ENCODE results near the gene ZNF554.

The ZNF554 gene

GRCh38 chr19:2841855-2842574 lies 22.3 kb downstream of the ZNF554 start:
- Histone ChIP-seq H3K4me3 (ENCODE audit: low read length) (peak overlapping the region; percentile 84), H3K27me3 (ENCODE audit: low read depth, low read length) (no peaks in the 10 kb centered on the region), H3K4me1 (ENCODE audit: low read length) (peaks cover 9% of the 10 kb centered on the region), H3K9ac (ENCODE audit: low read length) (peak overlapping the region; percentile 75), H2AFZ (ENCODE audit: low read depth, low read length) (peak overlapping the region; percentile 4; the same call in 1 of the 2 replicates), H4K20me1 (ENCODE audit: insufficient read depth, low read length) (no peaks in the 10 kb centered on the region), H3K9me3 (ENCODE audit: insufficient read depth, low read length) (peaks cover 3% of the 10 kb centered on the region; the same call in 1 of the 2 replicates), H3K27ac (ENCODE audit: low read length) (0 out of 2 replicates have a peak overlapping the region, but pooled peaks have one; percentile 2), H3K36me3 (replicated peaks; ENCODE audit: low read depth, low read length) (peaks cover 22% of the 10 kb centered on the region), H3K79me2 (ENCODE audit: low read length) (peaks cover 9% of the 10 kb centered on the region), H3K4me2 (ENCODE audit: low read length) (peak overlapping the region; percentile 99)
- no peak for TF ChIP-seq EZH2phosphoT487 (IDR thresholded peaks at IDR 0.05; ENCODE audit: low read depth)
- no peak for TF ChIP-seq CTCF (IDR thresholded peaks at IDR 0.05; ENCODE audit: low read depth, low read length)

- Histone ChIP-seq H3K4me1 (ENCODE audit: low read length) (peaks cover 9% of the 10 kb centered on the region), H3K4me2 (ENCODE audit: low read length) (no peak overlapping the region), H3K27me3 (ENCODE audit: low read depth, low read length) (no peaks in the 10 kb centered on the region), H3K9me3 (ENCODE audit: insufficient read depth, low read length) (peaks cover 16% of the 10 kb centered on the region), H3K9ac (ENCODE audit: low read length) (no peak overlapping the region), H3K79me2 (ENCODE audit: low read length) (peaks cover 9% of the 10 kb centered on the region), H3K27ac (ENCODE audit: low read length) (no peak overlapping the region), H3K36me3 (replicated peaks; ENCODE audit: low read depth, low read length) (peaks cover 39% of the 10 kb centered on the region), H4K20me1 (ENCODE audit: insufficient read depth, low read length) (no peaks in the 10 kb centered on the region), H2AFZ (ENCODE audit: low read depth, low read length) (no peak overlapping the region), H3K4me3 (ENCODE audit: low read length) (no peak overlapping the region)
- TF ChIP-seq CTCF (IDR thresholded peaks at IDR 0.05; ENCODE audit: low read depth, low read length) (no peak), EZH2phosphoT487 (IDR thresholded peaks at IDR 0.05; ENCODE audit: low read depth) (no peak)
Observed at GRCh38 chr19:2845107-2845506, 25.4 kb downstream of the ZNF554 start.

GRCh38 chr19:2846180-2846894 lies 26.7 kb downstream of the ZNF554 start:
- H3K4me2 ChIP-seq (ENCODE audit: low read length), result no peak overlapping the region
- H4K20me1 ChIP-seq (ENCODE audit: insufficient read depth, low read length), result no peaks in the 10 kb centered on the region
- no peak overlapping the region for H3K4me3 ChIP-seq (ENCODE audit: low read length)
- no peaks in the 10 kb centered on the region for H3K27me3 ChIP-seq (ENCODE audit: low read depth, low read length)
- TF ChIP-seq CTCF (IDR thresholded peaks at IDR 0.05; ENCODE audit: low read depth, low read length) (no peak), EZH2phosphoT487 (IDR thresholded peaks at IDR 0.05; ENCODE audit: low read depth) (no peak)
- H2AFZ ChIP-seq (ENCODE audit: low read depth, low read length), result no peak overlapping the region
- peaks cover 9% of the 10 kb centered on the region for H3K4me1 ChIP-seq (ENCODE audit: low read length)
- H3K9ac ChIP-seq (ENCODE audit: low read length), result no peak overlapping the region
- peaks cover 9% of the 10 kb centered on the region for H3K79me2 ChIP-seq (ENCODE audit: low read length)
- H3K27ac ChIP-seq (ENCODE audit: low read length), result no peak overlapping the region
- peaks cover 50% of the 10 kb centered on the region for H3K36me3 ChIP-seq (replicated peaks; ENCODE audit: low read depth, low read length)
- peaks cover 23% of the 10 kb centered on the region for H3K9me3 ChIP-seq (ENCODE audit: insufficient read depth, low read length)

GRCh38 chr19:2847507-2847906 lies 27.8 kb downstream of the ZNF554 start:
- Histone ChIP-seq H2AFZ (ENCODE audit: low read depth, low read length) (no peak overlapping the region), H3K4me1 (ENCODE audit: low read length) (peaks cover 3% of the 10 kb centered on the region), H3K27me3 (ENCODE audit: low read depth, low read length) (no peaks in the 10 kb centered on the region), H3K4me2 (ENCODE audit: low read length) (no peak overlapping the region), H3K4me3 (ENCODE audit: low read length) (no peak overlapping the region), H3K27ac (ENCODE audit: low read length) (no peak overlapping the region), H3K79me2 (ENCODE audit: low read length) (peaks cover 1% of the 10 kb centered on the region), H3K9me3 (ENCODE audit: insufficient read depth, low read length) (peaks cover 27% of the 10 kb centered on the region), H4K20me1 (ENCODE audit: insufficient read depth, low read length) (no peaks in the 10 kb centered on the region), H3K9ac (ENCODE audit: low read length) (no peak overlapping the region), H3K36me3 (replicated peaks; ENCODE audit: low read depth, low read length) (peaks cover 61% of the 10 kb centered on the region)
- TF ChIP-seq EZH2phosphoT487 (IDR thresholded peaks at IDR 0.05; ENCODE audit: low read depth), result no peak
- no peak for TF ChIP-seq CTCF (IDR thresholded peaks at IDR 0.05; ENCODE audit: low read depth, low read length)
